Endothelial cell of umbilical vein (primary cell): ENCODE results near the gene HOXB6. TPM values are rescaled to one million over a fixed set of nuclear protein-coding genes. Genes with fewer than 3 reads are reported as not detected.

Experiments
- BruUV-seq: library from RNA; stranded (reverse); fragments of 400-500 nt; replicated peaks from 2 replicates; lab custom pipeline; 2021; lab: Mats Ljungman, UMichigan
- CTCF ChIA-PET: fragments of 300-600, 350-600 bp; sonication (Branson Sonifier 250); formaldehyde crosslinking; loops from one replicate; lab custom pipeline; 2021; ENCODE audit warnings: antibody characterized with exemption, inconsistent platforms; lab: Charles Lee
- POLR2A ChIA-PET: fragments of 300-600, 350-600 bp; sonication (Branson Sonifier 250); formaldehyde crosslinking; loops from one replicate; lab custom pipeline; 2021; ENCODE audit warnings: antibody characterized with exemption, inconsistent platforms; lab: Charles Lee
- DNase-seq: peaks from one replicate; pipeline ENCODE4 v3.0.0-alpha.2; 2011; ENCODE audit warnings: low read depth, low spot score
- FAIRE-seq: peaks from 2 replicates; lab custom pipeline; 2011; peaks lifted over from hg19 to GRCh38; lab: Jason Lieb, UNC
- H2AFZ ChIP-seq: 2 replicates; pipeline ENCODE4 v1.6.0; 2012; ENCODE audit warnings: low read depth, low read length, control low read depth, inconsistent platforms
- H3K27ac ChIP-seq: 2 replicates; pipeline ENCODE4 v1.5.1; 2011; ENCODE audit warnings: low read depth, mild to moderate bottlenecking, control low read depth, low read length, moderate library complexity; ENCODE audit not compliant: insufficient read depth
- H3K27me3 ChIP-seq, 2 experiments: 2 replicates each; pipeline versions ENCODE4 v1.6.0 to v1.6.1; 2011; ENCODE audit warnings: low read length in 2 of 2, mixed read lengths in 1 of 2; ENCODE audit not compliant: control insufficient read depth in 2 of 2, insufficient read depth in 2 of 2
- H3K36me3 ChIP-seq, 2 experiments: 2 replicates in 1 of 2; 3 replicates in 1 of 2; pipeline ENCODE4 v1.5.1; 2011; ENCODE audit warnings: low read length in 2 of 2, mild to moderate bottlenecking in 1 of 2, moderate library complexity in 1 of 2; ENCODE audit not compliant: control insufficient read depth in 2 of 2, insufficient read depth in 2 of 2; ENCODE audit errors: extremely low read depth in 1 of 2
- H3K4me1 ChIP-seq: 3 replicates; pipeline ENCODE4 v1.5.1; 2011; ENCODE audit warnings: mild to moderate bottlenecking, low read length; ENCODE audit not compliant: control insufficient read depth, insufficient read depth; ENCODE audit errors: extremely low read depth
- H3K4me2 ChIP-seq: 2 replicates; pipeline ENCODE4 v1.6.1; 2011; ENCODE audit warnings: low read length, control low read depth, mixed read lengths; ENCODE audit not compliant: insufficient read depth
- H3K4me3 ChIP-seq, 3 experiments: fragments of 200-600 bp in 1 of 3; sonication (generic), shearing (Covaris generic) in 1 of 3; replicated peaks in 1 of 3; 2 replicates each; pipeline ENCODE4 v1.5.1; 2011 to 2016; ENCODE audit warnings: control low read depth in 3 of 3, low read length in 3 of 3, mild to moderate bottlenecking in 2 of 3, inconsistent platforms in 1 of 3, low read depth in 1 of 3, moderate library complexity in 1 of 3; ENCODE audit not compliant: insufficient read depth in 1 of 3
- H3K79me2 ChIP-seq: 2 replicates; pipeline ENCODE4 v1.6.0; 2012; ENCODE audit warnings: low read length, inconsistent platforms; ENCODE audit not compliant: control insufficient read depth, insufficient read depth
- H3K9ac ChIP-seq: replicated peaks from 2 replicates; pipeline ENCODE3; 2011; ENCODE audit warnings: low read length, control low read depth; ENCODE audit not compliant: insufficient read depth; ENCODE audit errors: extremely low read depth
- H3K9me1 ChIP-seq: replicated peaks from 3 replicates; pipeline ENCODE4 v1.6.0; 2011; ENCODE audit warnings: mild to moderate bottlenecking, low read length; ENCODE audit not compliant: control insufficient read depth, insufficient read depth; ENCODE audit errors: extremely low read depth
- H3K9me3 ChIP-seq: replicated peaks from 2 replicates; pipeline ENCODE4 v1.5.1; 2012; ENCODE audit warnings: low read length, inconsistent platforms; ENCODE audit not compliant: control insufficient read depth, insufficient read depth
- H4K20me1 ChIP-seq: replicated peaks from 2 replicates; pipeline ENCODE3; 2011; ENCODE audit warnings: mild to moderate bottlenecking, low read length; ENCODE audit not compliant: control insufficient read depth, insufficient read depth; ENCODE audit errors: extremely low read depth
- EZH2 ChIP-seq: IDR thresholded peaks from 2 replicates; pipeline ENCODE4 v1.6.1; 2012; ENCODE audit warnings: borderline replicate concordance, low read depth, mild to moderate bottlenecking, moderate library complexity, low read length, inconsistent platforms; ENCODE audit not compliant: severe bottlenecking
- FOS ChIP-seq: IDR thresholded peaks from 2 replicates; pipeline ENCODE4 v1.6.1; 2011; ENCODE audit warnings: mild to moderate bottlenecking, low read length, moderate library complexity, borderline replicate concordance; ENCODE audit not compliant: insufficient read depth
- GATA2 ChIP-seq: IDR thresholded peaks from 2 replicates; pipeline ENCODE4 v1.7.0; 2011; ENCODE audit warnings: low read depth, mild to moderate bottlenecking, moderate library complexity, mixed read lengths, low read length; ENCODE audit not compliant: insufficient read length, insufficient read depth
- JUN ChIP-seq: IDR thresholded peaks from 2 replicates; pipeline ENCODE4 v1.6.1; 2011; ENCODE audit warnings: borderline replicate concordance, low read depth; ENCODE audit not compliant: insufficient read length, insufficient read depth
- MYC ChIP-seq: IDR thresholded peaks from one replicate; pipeline ENCODE4 v1.6.1; 2011; ENCODE audit warnings: mild to moderate bottlenecking, low read depth, low read length
- POLR2A ChIP-seq: IDR thresholded peaks from 2 replicates; pipeline ENCODE4 v1.6.1; 2012; ENCODE audit warnings: low read depth, mild to moderate bottlenecking, control low read depth, low read length
- POLR2AphosphoS5 ChIP-seq: IDR thresholded peaks from 2 replicates; pipeline ENCODE4 v1.6.1; 2012; ENCODE audit warnings: low read depth, mild to moderate bottlenecking, control low read depth, low read length, moderate library complexity; ENCODE audit not compliant: insufficient read depth
- dilution Hi-C: fragments of 300-500 bp; cut with MboI; formaldehyde crosslinking; loops from one replicate; pipeline ENCODE4 v1.15.0; 2019; ENCODE audit warnings: low sequenced_read_pairs; ENCODE audit not compliant: extremely low pct_ligation_motif_present
- intact Hi-C: fragments of 100-400 bp; cut with micrococcal nuclease; formaldehyde crosslinking; loops from one replicate; pipeline ENCODE4 v1.10.0; 2022
- polyA plus RNA-seq, 4 experiments: library from polyadenylated mRNA; depleted of rRNA in 3 of 4; stranded (reverse) in 3 of 4; unstranded in 1 of 4; fragments of >200 nt; gene quantifications; 2 replicates each; pipeline versions ENCODE4 v1.2.1 to v1.2.3, GENCODE V29; 2011 to 2012; ENCODE audit warnings: missing spikeins in 1 of 4
- total RNA-seq: library from RNA; stranded (reverse); gene quantifications from 2 replicates; pipeline ENCODE4 v1.2.3, GENCODE V29; 2021
- TF ChIP-seq, protein P1 (sequence below): IDR thresholded peaks from 2 replicates; pipeline ENCODE4 v1.6.1; 2011; ENCODE audit not compliant: insufficient read depth, insufficient read length
- TF ChIP-seq, protein P2 (sequence below), 2 donors: IDR thresholded peaks; 1 replicate in 1 of 2; 2 replicates in 1 of 2; pipeline ENCODE4 v1.5.1; 2011; ENCODE audit warnings: low read length in 2 of 2, mild to moderate bottlenecking in 2 of 2, moderate library complexity in 2 of 2, control low read depth in 1 of 2, inconsistent platforms in 1 of 2, low read depth in 1 of 2; ENCODE audit not compliant: insufficient read depth in 1 of 2; ENCODE audit errors: extremely low read depth in 1 of 2

The HOXB6 gene
- total and polyA plus RNA-seq, 2 donors (not counting 3 experiments of a cell fraction or from before 2014, with no cell fraction given): 8.8 to 24.0 TPM

DNA sequence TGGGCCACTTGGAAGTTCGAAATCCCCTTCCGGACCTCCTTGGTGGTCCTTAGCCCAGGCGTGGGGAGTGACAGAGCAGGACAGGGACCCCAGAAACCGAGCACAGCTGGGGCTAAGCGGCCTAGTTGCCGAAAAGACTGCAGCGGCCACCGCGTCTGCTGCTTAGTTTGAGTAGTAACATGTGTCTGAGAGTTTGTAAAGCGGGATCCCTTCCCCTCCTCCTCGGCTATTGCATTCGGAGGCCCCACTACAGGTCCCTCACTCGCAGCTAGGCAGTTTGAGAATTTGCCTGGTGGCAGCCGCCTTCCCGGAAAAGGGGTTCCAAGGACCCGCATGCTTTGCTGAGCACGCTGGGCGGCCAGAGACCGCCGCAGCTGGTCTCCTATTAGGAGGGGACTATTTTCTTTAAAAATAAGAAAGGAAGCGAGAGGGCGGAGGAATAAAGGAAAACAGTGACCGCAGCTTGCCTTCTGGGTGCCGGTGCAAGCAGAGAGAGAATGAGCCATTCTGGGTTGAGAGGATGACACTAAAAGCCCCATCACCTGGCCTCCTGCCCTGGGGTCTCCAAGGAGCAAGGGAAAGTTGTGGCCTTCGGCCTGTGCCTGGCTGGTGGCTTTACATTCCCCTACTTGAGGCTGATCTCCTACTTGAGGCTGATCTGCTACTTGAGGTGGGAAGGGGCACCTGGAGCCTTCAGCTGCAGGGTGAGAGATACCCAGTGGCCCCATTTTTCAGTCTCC, 10.1 kb downstream of the HOXB6 start:
- ChIA-PET POLR2A (no interaction called here), CTCF (interaction anchor here (0.8 to 4.2 kb wide), 9 partner anchors 18 to 335 kb away, joined by 3 to 31 read pairs (median 6); no protein-coding TSS in a partner anchor)
- H2AFZ ChIP-seq: no peak overlapping the region
- no peaks in the 10 kb centered on the region for H3K9me1 ChIP-seq
- H3K36me3 ChIP-seq: peaks cover 3 to 11% of the 10 kb centered on the region in 2 experiments
- dilution Hi-C loops (no loop called here), intact Hi-C loops (loop anchor here (1.0 kb wide), 1 partner anchor 379 kb away; no protein-coding TSS in a partner anchor)
- no TSS peak for BruUV-seq
- H3K9ac ChIP-seq: no peak overlapping the region
- no peak overlapping the region for H3K4me2 ChIP-seq
- H4K20me1 ChIP-seq: no peaks in the 10 kb centered on the region
- peaks cover 51% of the 10 kb centered on the region for H3K79me2 ChIP-seq
- DNase-seq (no peak), FAIRE-seq (no peak)
- H3K4me3 ChIP-seq: no peak overlapping the region
- no peaks in the 10 kb centered on the region for H3K27me3 ChIP-seq
- H3K9me3 ChIP-seq: no peaks in the 10 kb centered on the region
- peaks cover 22% of the 10 kb centered on the region for H3K4me1 ChIP-seq
- H3K27ac ChIP-seq: peak overlapping the region; percentile 0
- TF ChIP-seq POLR2A: no peak
- no peak for TF ChIP-seq FOS
- TF ChIP-seq EZH2: no peak
- TF ChIP-seq, protein P1, sequence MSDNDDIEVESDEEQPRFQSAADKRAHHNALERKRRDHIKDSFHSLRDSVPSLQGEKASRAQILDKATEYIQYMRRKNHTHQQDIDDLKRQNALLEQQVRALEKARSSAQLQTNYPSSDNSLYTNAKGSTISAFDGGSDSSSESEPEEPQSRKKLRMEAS: no peak
- TF ChIP-seq, protein P2, sequence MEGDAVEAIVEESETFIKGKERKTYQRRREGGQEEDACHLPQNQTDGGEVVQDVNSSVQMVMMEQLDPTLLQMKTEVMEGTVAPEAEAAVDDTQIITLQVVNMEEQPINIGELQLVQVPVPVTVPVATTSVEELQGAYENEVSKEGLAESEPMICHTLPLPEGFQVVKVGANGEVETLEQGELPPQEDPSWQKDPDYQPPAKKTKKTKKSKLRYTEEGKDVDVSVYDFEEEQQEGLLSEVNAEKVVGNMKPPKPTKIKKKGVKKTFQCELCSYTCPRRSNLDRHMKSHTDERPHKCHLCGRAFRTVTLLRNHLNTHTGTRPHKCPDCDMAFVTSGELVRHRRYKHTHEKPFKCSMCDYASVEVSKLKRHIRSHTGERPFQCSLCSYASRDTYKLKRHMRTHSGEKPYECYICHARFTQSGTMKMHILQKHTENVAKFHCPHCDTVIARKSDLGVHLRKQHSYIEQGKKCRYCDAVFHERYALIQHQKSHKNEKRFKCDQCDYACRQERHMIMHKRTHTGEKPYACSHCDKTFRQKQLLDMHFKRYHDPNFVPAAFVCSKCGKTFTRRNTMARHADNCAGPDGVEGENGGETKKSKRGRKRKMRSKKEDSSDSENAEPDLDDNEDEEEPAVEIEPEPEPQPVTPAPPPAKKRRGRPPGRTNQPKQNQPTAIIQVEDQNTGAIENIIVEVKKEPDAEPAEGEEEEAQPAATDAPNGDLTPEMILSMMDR (IDR thresholded peaks at IDR 0.05; ENCODE audit: extremely low read depth in 1 of 2, insufficient read depth in 1 of 2, low read depth in 1 of 2, low read length in 2 of 2): no peak
- no peak for TF ChIP-seq GATA2
- TF ChIP-seq JUN: no peak
- no peak for TF ChIP-seq MYC
- TF ChIP-seq POLR2AphosphoS5: no peak
